ENCODE results near the gene ZNF14. TPM values are rescaled to one million over a fixed set of nuclear protein-coding genes. Genes with fewer than 3 reads are reported as not detected.
A peak's percentile ranks its signal among the peaks of the same experiment; 100 is the strongest.

Gene ZNF14
- total and polyA plus RNA-seq, 2 of the 13 experiments (the other 11 are each of a cell fraction or from before 2014, with no cell fraction given): 1.9 to 6.2 TPM

DNA sequence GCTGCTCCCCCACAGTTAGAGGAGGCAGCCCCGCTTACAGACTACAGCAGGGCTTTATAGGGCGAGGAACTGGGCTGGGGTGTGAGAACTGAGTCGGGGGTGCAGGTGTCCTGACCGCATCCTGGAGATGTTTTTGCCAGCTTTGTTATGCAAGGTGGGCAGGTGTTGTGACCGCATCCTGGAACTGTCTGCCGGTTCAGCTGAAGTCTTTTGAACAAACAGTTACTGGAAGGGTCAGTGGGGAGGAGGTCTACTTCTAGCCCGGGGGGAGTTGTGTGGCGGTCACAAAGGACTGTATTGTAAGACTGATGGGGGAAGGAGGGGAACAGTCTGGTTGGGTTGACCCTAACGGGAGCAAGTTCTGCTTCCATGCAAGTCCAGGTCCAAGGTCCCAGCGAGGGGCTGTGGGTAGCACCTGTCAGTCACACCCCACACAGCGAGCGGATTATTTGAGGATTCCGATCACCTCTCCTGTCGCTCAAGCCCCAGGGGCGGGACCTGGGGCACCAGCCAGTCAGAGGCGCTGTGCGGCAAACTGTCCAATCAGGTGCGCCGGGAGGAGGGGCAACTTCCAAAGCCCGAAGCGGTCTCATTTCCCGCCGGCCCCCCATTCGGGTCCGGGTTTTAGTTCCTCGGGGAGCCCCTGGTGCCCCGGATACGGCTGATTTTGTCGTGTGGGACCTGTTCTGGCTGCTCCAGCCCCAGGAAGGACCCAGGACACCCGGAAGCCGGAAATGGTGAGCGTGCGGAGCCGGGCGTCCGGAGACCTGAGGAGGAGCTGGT is 64.5 kb downstream of the ZNF14 start, which contains the start of gene ZNF101 (continued):
- TF ChIP-seq MXI1 (IDR thresholded peaks at IDR 0.05; ENCODE audit: borderline replicate concordance, low read depth, low read length) (no peak; the same call in 2 of the 3 replicates), MED13 (CRISPR knock-in tag; IDR thresholded peaks at IDR 0.05) (peak; percentile 71), NFIB (CRISPR knock-in tag; IDR thresholded peaks at IDR 0.05; ENCODE audit: borderline replicate concordance) (no peak), ZNF350 (CRISPR knock-in tag; IDR thresholded peaks at IDR 0.05; ENCODE audit: borderline replicate concordance, low read depth) (peak; percentile 14; the same call in 1 of the 2 replicates), EP300 (IDR thresholded peaks at IDR 0.05; ENCODE audit: low read depth in 2 of 2, low read length in 2 of 2) (peak in 1 of 2 experiments; percentile 84; a peak in 2 of 4 replicates), EP300 (CRISPR knock-in tag; IDR thresholded peaks at IDR 0.05; ENCODE audit: borderline replicate concordance) (peak; percentile 95), GZF1 (CRISPR knock-in tag; IDR thresholded peaks at IDR 0.05) (no peak), ZIK1 (CRISPR knock-in tag; IDR thresholded peaks at IDR 0.05; ENCODE audit: borderline replicate concordance, low read depth) (0 out of 2 replicates have a peak, but pooled peaks have one; percentile 33), ZNF333 (CRISPR knock-in tag; IDR thresholded peaks at IDR 0.05; ENCODE audit: borderline replicate concordance) (no peak), MED8 (CRISPR knock-in tag; IDR thresholded peaks at IDR 0.05; ENCODE audit: insufficient replicate concordance) (peak; percentile 47), PCBP2 (optimal IDR thresholded peaks at IDR 0.05; ENCODE audit: low read depth, low read length, poor library complexity, severe bottlenecking) (no peak), RFXAP (CRISPR knock-in tag; IDR thresholded peaks at IDR 0.05; ENCODE audit: borderline replicate concordance) (no peak; the same call in 1 of the 2 replicates), FOXK1 (CRISPR knock-in tag; IDR thresholded peaks at IDR 0.05; ENCODE audit: borderline replicate concordance, low read depth) (peak; percentile 63; the same call in 1 of the 2 replicates), ZFP37 (CRISPR knock-in tag; IDR thresholded peaks at IDR 0.05; ENCODE audit: borderline replicate concordance) (no peak), NBN (conservative IDR thresholded peaks at IDR 0.05) (no peak), CCDC6 (CRISPR knock-in tag; IDR thresholded peaks at IDR 0.05) (no peak), PPARG (CRISPR knock-in tag; conservative IDR thresholded peaks at IDR 0.05) (peak; percentile 92), ZNF720 (CRISPR knock-in tag; IDR thresholded peaks at IDR 0.05) (no peak), CC2D1A (CRISPR knock-in tag; IDR thresholded peaks at IDR 0.05) (no peak), ZSCAN29 (CRISPR knock-in tag; conservative IDR thresholded peaks at IDR 0.05) (0 out of 2 replicates have a peak, but pooled peaks have one; percentile 60)
- TF ChIP-seq, protein P1, sequence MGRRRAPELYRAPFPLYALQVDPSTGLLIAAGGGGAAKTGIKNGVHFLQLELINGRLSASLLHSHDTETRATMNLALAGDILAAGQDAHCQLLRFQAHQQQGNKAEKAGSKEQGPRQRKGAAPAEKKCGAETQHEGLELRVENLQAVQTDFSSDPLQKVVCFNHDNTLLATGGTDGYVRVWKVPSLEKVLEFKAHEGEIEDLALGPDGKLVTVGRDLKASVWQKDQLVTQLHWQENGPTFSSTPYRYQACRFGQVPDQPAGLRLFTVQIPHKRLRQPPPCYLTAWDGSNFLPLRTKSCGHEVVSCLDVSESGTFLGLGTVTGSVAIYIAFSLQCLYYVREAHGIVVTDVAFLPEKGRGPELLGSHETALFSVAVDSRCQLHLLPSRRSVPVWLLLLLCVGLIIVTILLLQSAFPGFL (CRISPR knock-in tag; IDR thresholded peaks at IDR 0.05): no peak
- TF ChIP-seq, protein P2, sequence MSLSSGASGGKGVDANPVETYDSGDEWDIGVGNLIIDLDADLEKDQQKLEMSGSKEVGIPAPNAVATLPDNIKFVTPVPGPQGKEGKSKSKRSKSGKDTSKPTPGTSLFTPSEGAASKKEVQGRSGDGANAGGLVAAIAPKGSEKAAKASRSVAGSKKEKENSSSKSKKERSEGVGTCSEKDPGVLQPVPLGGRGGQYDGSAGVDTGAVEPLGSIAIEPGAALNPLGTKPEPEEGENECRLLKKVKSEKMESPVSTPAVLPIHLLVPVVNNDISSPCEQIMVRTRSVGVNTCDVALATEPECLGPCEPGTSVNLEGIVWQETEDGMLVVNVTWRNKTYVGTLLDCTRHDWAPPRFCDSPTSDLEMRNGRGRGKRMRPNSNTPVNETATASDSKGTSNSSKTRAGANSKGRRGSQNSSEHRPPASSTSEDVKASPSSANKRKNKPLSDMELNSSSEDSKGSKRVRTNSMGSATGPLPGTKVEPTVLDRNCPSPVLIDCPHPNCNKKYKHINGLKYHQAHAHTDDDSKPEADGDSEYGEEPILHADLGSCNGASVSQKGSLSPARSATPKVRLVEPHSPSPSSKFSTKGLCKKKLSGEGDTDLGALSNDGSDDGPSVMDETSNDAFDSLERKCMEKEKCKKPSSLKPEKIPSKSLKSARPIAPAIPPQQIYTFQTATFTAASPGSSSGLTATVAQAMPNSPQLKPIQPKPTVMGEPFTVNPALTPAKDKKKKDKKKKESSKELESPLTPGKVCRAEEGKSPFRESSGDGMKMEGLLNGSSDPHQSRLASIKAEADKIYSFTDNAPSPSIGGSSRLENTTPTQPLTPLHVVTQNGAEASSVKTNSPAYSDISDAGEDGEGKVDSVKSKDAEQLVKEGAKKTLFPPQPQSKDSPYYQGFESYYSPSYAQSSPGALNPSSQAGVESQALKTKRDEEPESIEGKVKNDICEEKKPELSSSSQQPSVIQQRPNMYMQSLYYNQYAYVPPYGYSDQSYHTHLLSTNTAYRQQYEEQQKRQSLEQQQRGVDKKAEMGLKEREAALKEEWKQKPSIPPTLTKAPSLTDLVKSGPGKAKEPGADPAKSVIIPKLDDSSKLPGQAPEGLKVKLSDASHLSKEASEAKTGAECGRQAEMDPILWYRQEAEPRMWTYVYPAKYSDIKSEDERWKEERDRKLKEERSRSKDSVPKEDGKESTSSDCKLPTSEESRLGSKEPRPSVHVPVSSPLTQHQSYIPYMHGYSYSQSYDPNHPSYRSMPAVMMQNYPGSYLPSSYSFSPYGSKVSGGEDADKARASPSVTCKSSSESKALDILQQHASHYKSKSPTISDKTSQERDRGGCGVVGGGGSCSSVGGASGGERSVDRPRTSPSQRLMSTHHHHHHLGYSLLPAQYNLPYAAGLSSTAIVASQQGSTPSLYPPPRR (CRISPR knock-in tag; IDR thresholded peaks at IDR 0.05; ENCODE audit: borderline replicate concordance): peak; percentile 75
- TF ChIP-seq, protein P3, sequence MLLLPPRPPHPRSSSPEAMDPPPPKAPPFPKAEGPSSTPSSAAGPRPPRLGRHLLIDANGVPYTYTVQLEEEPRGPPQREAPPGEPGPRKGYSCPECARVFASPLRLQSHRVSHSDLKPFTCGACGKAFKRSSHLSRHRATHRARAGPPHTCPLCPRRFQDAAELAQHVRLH (CRISPR knock-in tag; IDR thresholded peaks at IDR 0.05; ENCODE audit: borderline replicate concordance, low read depth): no peak; the same call in 1 of the 2 replicates
